ENCODE measurements around the gene PAH. TPM values are rescaled to one million over a fixed set of nuclear protein-coding genes. Genes with fewer than 3 reads are reported as not detected.

The PAH gene
- total RNA-seq, 4 donors from 2014 or later = not detected

DNA sequence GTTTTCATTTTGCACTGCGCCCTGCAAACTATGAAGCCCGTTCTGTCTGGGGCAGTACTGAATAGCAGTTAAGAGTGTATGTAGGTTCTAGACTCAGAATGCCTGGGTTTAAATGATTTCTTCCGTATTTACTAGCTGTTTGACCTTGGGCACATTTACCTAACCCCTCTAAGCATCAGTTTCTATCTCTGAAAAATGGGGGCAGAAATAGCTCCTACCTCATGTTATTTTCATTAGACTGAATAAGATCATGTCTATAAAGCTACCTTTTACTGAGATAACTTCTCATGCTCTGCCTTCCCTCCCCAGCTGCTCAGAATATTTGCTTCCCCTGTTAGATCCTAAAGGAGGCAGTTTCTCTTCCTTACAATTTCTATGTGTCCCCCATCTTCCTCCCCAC is 5.7 kb downstream of the PAH start:
- intact Hi-C loops (cut with DNase I) = no loop called here
- Histone ChIP-seq H3K4me1 (no peaks in the 10 kb centered on the region), H3K36me3 (no peaks in the 10 kb centered on the region), H3K27ac (no peak overlapping the region), H3K9me3 (no peaks in the 10 kb centered on the region), H3K27me3 (peaks cover 0 to 2% (median 0%) of the 10 kb centered on the region in 4 donors), H3K4me3 (no peak overlapping the region)
- WGBS, 2 donors = 74 to 88% methylated on average over 3 of the region's 3 CpGs
- no peak for DNase-seq
- TF ChIP-seq POLR2A (IDR thresholded peaks at IDR 0.05) = no peak
- TF ChIP-seq, protein P1, sequence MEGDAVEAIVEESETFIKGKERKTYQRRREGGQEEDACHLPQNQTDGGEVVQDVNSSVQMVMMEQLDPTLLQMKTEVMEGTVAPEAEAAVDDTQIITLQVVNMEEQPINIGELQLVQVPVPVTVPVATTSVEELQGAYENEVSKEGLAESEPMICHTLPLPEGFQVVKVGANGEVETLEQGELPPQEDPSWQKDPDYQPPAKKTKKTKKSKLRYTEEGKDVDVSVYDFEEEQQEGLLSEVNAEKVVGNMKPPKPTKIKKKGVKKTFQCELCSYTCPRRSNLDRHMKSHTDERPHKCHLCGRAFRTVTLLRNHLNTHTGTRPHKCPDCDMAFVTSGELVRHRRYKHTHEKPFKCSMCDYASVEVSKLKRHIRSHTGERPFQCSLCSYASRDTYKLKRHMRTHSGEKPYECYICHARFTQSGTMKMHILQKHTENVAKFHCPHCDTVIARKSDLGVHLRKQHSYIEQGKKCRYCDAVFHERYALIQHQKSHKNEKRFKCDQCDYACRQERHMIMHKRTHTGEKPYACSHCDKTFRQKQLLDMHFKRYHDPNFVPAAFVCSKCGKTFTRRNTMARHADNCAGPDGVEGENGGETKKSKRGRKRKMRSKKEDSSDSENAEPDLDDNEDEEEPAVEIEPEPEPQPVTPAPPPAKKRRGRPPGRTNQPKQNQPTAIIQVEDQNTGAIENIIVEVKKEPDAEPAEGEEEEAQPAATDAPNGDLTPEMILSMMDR (IDR thresholded peaks at IDR 0.05) = no peak

DNA sequence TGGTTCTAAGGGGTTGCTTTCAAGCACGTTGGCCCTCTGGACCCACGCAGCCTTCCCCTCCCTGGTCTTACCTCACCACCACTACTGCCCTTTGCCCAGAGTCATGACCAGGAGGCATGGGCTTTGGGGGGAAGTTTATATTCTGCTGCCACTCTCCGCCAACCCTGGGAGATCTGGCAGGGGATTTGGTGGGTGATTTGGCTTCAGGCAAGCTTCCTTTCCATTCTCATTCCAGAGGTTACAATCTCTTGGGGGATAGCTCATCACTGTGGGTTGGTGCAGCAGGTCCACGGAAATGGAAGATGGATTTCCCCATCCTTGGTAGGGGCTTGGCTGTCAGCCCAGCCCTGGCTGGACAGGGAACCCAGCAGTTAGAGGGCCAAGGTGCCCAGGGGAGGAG is 6.3 kb downstream of the PAH start:
- intact Hi-C loops (cut with DNase I) = no loop called here
- no peak overlapping the region for H3K27ac ChIP-seq

DNA sequence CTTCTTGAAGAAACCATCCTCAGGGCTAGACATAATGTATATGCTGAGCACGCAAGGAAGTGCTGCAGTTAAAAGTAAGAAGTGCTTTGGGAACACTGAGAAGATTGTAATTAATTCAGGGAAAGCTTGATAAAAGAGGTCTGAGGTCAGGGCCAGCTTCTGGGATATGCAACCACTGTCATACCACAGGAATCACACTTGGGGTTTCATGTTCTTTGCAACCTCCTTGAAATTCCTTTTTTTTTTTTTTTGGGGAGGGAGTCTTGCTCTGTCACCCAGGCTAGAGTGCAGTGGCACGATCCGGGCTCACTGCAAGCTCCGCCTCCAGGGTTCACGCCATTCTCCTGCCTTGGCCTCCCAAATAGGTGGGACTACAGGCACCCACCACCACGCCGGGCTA is 6.9 kb downstream of the PAH start:
- Histone ChIP-seq H3K4me3 (no peak overlapping the region), H3K27me3 (no peaks in the 10 kb centered on the region), H3K4me1 (no peaks in the 10 kb centered on the region), H3K27ac (no peak overlapping the region), H3K9me3 (no peaks in the 10 kb centered on the region), H3K36me3 (no peaks in the 10 kb centered on the region)
- TF ChIP-seq, protein P1 (IDR thresholded peaks at IDR 0.05) = no peak
- TF ChIP-seq POLR2A (IDR thresholded peaks at IDR 0.05) = no peak
- WGBS, 2 donors = 74 to 81% methylated on average over 5 to 6 of the region's 7 CpGs
- DNase-seq = no peak
- intact Hi-C loops (cut with DNase I) = no loop called here

More for the DNA sequence above, 6.3 kb downstream of the PAH start:
- no peak overlapping the region for H3K4me3 ChIP-seq
- H3K27me3 ChIP-seq = no peaks in the 10 kb centered on the region
- no peaks in the 10 kb centered on the region for H3K36me3 ChIP-seq
- H3K9me3 ChIP-seq = no peaks in the 10 kb centered on the region
- WGBS, 2 donors = 63 to 93% methylated on average over 2 to 3 of the region's 4 CpGs
- DNase-seq = no peak
- H3K4me1 ChIP-seq = no peaks in the 10 kb centered on the region
- TF ChIP-seq, protein P1 (IDR thresholded peaks at IDR 0.05) = no peak
- TF ChIP-seq POLR2A (IDR thresholded peaks at IDR 0.05) = no peak

DNA sequence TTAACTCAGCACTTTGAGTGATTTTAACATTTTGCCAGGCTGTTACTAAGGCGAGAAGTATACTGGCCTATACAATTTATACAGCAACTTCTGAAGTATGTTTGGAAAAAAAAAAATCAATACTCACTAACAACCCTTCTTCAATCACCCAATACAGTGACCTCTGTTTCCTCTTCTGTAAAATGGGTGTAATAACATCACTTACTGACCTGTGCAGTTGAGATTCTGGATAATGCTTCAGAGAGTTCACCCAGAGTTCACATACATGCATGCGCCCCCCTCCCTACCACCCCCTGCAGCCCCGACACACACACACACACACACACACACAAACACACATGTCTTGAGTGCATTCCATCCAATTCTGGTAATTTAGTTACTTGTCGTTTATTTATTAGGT is 9.1 kb downstream of the PAH start:
- Histone ChIP-seq H3K36me3 (no peaks in the 10 kb centered on the region), H3K27ac (no peak overlapping the region), H3K4me3 (no peak overlapping the region), H3K9me3 (no peaks in the 10 kb centered on the region), H3K4me1 (no peaks in the 10 kb centered on the region), H3K27me3 (no peaks in the 10 kb centered on the region)
- TF ChIP-seq, protein P1 (IDR thresholded peaks at IDR 0.05) = no peak
- no peak for TF ChIP-seq POLR2A (IDR thresholded peaks at IDR 0.05)
- 73 to 79% methylated on average over 4 of the region's 4 CpGs for WGBS, 2 donors
- intact Hi-C loops (cut with DNase I) = no loop called here
- DNase-seq = no peak

DNA sequence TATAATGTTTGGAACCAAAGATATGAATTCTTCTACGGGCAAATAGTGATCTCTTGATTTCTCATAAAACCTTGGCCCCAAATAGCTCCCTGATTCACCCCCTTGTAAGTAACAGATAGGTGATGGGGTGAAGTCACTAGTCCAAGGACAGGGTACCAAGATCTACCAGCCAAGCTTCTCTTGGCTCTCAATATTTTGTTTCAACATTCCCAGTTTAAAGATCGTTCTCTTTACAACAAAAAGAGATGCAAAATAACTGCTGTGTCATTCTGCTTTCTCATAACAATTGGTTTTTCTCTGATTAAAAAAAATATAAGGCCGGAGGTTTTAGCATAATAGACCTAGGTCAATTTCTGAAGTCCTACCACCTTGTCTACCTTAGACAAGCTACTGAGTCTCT is 11.8 kb downstream of the PAH start:
- no peak for DNase-seq
- TF ChIP-seq, protein P1 (IDR thresholded peaks at IDR 0.05) = no peak
- TF ChIP-seq POLR2A (IDR thresholded peaks at IDR 0.05) = no peak
- Histone ChIP-seq H3K27ac (no peak overlapping the region), H3K9me3 (no peaks in the 10 kb centered on the region), H3K4me1 (no peaks in the 10 kb centered on the region), H3K4me3 (no peak overlapping the region), H3K27me3 (no peaks in the 10 kb centered on the region), H3K36me3 (no peaks in the 10 kb centered on the region)
- intact Hi-C loops (cut with DNase I) = no loop called here
- WGBS, 2 donors = 75 to 76% methylated on average over 3 of the region's 3 CpGs
